Endothelial cell of umbilical vein (primary cell): Measurements from ENCODE around the gene DCTD. TPM values are rescaled to one million over a fixed set of nuclear protein-coding genes. Genes with fewer than 3 reads are reported as not detected.

Source experiments
- BruUV-seq: library from RNA; stranded (reverse); fragments of 400-500 nt; replicated peaks from 2 replicates; lab custom pipeline; 2021; lab: Mats Ljungman, UMichigan
- CTCF ChIA-PET: fragments of 300-600, 350-600 bp; sonication (Branson Sonifier 250); formaldehyde crosslinking; loops from one replicate; lab custom pipeline; 2021; ENCODE audit warnings: antibody characterized with exemption, inconsistent platforms; lab: Charles Lee
- POLR2A ChIA-PET: fragments of 300-600, 350-600 bp; sonication (Branson Sonifier 250); formaldehyde crosslinking; loops from one replicate; lab custom pipeline; 2021; ENCODE audit warnings: antibody characterized with exemption, inconsistent platforms; lab: Charles Lee
- DNase-seq: peaks from one replicate; pipeline ENCODE4 v3.0.0-alpha.2; 2011; ENCODE audit warnings: low read depth, low spot score
- FAIRE-seq: peaks from 2 replicates; lab custom pipeline; 2011; peaks lifted over from hg19 to GRCh38; lab: Jason Lieb, UNC
- H2AFZ ChIP-seq: 2 replicates; pipeline ENCODE4 v1.6.0; 2012; ENCODE audit warnings: low read depth, low read length, control low read depth, inconsistent platforms
- H3K27ac ChIP-seq: 2 replicates; pipeline ENCODE4 v1.5.1; 2011; ENCODE audit warnings: low read depth, mild to moderate bottlenecking, control low read depth, low read length, moderate library complexity; ENCODE audit not compliant: insufficient read depth
- H3K27me3 ChIP-seq, 2 experiments: 2 replicates each; pipeline versions ENCODE4 v1.6.0 to v1.6.1; 2011; ENCODE audit warnings: low read length in 2 of 2, mixed read lengths in 1 of 2; ENCODE audit not compliant: control insufficient read depth in 2 of 2, insufficient read depth in 2 of 2
- H3K36me3 ChIP-seq, 2 experiments: 2 replicates in 1 of 2; 3 replicates in 1 of 2; pipeline ENCODE4 v1.5.1; 2011; ENCODE audit warnings: low read length in 2 of 2, mild to moderate bottlenecking in 1 of 2, moderate library complexity in 1 of 2; ENCODE audit not compliant: control insufficient read depth in 2 of 2, insufficient read depth in 2 of 2; ENCODE audit errors: extremely low read depth in 1 of 2
- H3K4me1 ChIP-seq: 3 replicates; pipeline ENCODE4 v1.5.1; 2011; ENCODE audit warnings: mild to moderate bottlenecking, low read length; ENCODE audit not compliant: control insufficient read depth, insufficient read depth; ENCODE audit errors: extremely low read depth
- H3K4me2 ChIP-seq: 2 replicates; pipeline ENCODE4 v1.6.1; 2011; ENCODE audit warnings: low read length, control low read depth, mixed read lengths; ENCODE audit not compliant: insufficient read depth
- H3K4me3 ChIP-seq, 3 experiments: fragments of 200-600 bp in 1 of 3; sonication (generic), shearing (Covaris generic) in 1 of 3; replicated peaks in 1 of 3; 2 replicates each; pipeline ENCODE4 v1.5.1; 2011 to 2016; ENCODE audit warnings: control low read depth in 3 of 3, low read length in 3 of 3, mild to moderate bottlenecking in 2 of 3, inconsistent platforms in 1 of 3, low read depth in 1 of 3, moderate library complexity in 1 of 3; ENCODE audit not compliant: insufficient read depth in 1 of 3
- H3K79me2 ChIP-seq: 2 replicates; pipeline ENCODE4 v1.6.0; 2012; ENCODE audit warnings: low read length, inconsistent platforms; ENCODE audit not compliant: control insufficient read depth, insufficient read depth
- H3K9ac ChIP-seq: replicated peaks from 2 replicates; pipeline ENCODE3; 2011; ENCODE audit warnings: low read length, control low read depth; ENCODE audit not compliant: insufficient read depth; ENCODE audit errors: extremely low read depth
- H3K9me1 ChIP-seq: replicated peaks from 3 replicates; pipeline ENCODE4 v1.6.0; 2011; ENCODE audit warnings: mild to moderate bottlenecking, low read length; ENCODE audit not compliant: control insufficient read depth, insufficient read depth; ENCODE audit errors: extremely low read depth
- H3K9me3 ChIP-seq: replicated peaks from 2 replicates; pipeline ENCODE4 v1.5.1; 2012; ENCODE audit warnings: low read length, inconsistent platforms; ENCODE audit not compliant: control insufficient read depth, insufficient read depth
- H4K20me1 ChIP-seq: replicated peaks from 2 replicates; pipeline ENCODE3; 2011; ENCODE audit warnings: mild to moderate bottlenecking, low read length; ENCODE audit not compliant: control insufficient read depth, insufficient read depth; ENCODE audit errors: extremely low read depth
- CTCF ChIP-seq, 2 donors: IDR thresholded peaks; 1 replicate in 1 of 2; 2 replicates in 1 of 2; pipeline ENCODE4 v1.5.1; 2011; ENCODE audit warnings: low read length in 2 of 2, mild to moderate bottlenecking in 2 of 2, moderate library complexity in 2 of 2, control low read depth in 1 of 2, inconsistent platforms in 1 of 2, low read depth in 1 of 2; ENCODE audit not compliant: insufficient read depth in 1 of 2; ENCODE audit errors: extremely low read depth in 1 of 2
- EZH2 ChIP-seq: IDR thresholded peaks from 2 replicates; pipeline ENCODE4 v1.6.1; 2012; ENCODE audit warnings: borderline replicate concordance, low read depth, mild to moderate bottlenecking, moderate library complexity, low read length, inconsistent platforms; ENCODE audit not compliant: severe bottlenecking
- FOS ChIP-seq: IDR thresholded peaks from 2 replicates; pipeline ENCODE4 v1.6.1; 2011; ENCODE audit warnings: mild to moderate bottlenecking, low read length, moderate library complexity, borderline replicate concordance; ENCODE audit not compliant: insufficient read depth
- GATA2 ChIP-seq: IDR thresholded peaks from 2 replicates; pipeline ENCODE4 v1.7.0; 2011; ENCODE audit warnings: low read depth, mild to moderate bottlenecking, moderate library complexity, mixed read lengths, low read length; ENCODE audit not compliant: insufficient read length, insufficient read depth
- JUN ChIP-seq: IDR thresholded peaks from 2 replicates; pipeline ENCODE4 v1.6.1; 2011; ENCODE audit warnings: borderline replicate concordance, low read depth; ENCODE audit not compliant: insufficient read length, insufficient read depth
- MAX ChIP-seq: IDR thresholded peaks from 2 replicates; pipeline ENCODE4 v1.6.1; 2011; ENCODE audit not compliant: insufficient read depth, insufficient read length
- MYC ChIP-seq: IDR thresholded peaks from one replicate; pipeline ENCODE4 v1.6.1; 2011; ENCODE audit warnings: mild to moderate bottlenecking, low read depth, low read length
- POLR2A ChIP-seq: IDR thresholded peaks from 2 replicates; pipeline ENCODE4 v1.6.1; 2012; ENCODE audit warnings: low read depth, mild to moderate bottlenecking, control low read depth, low read length
- POLR2AphosphoS5 ChIP-seq: IDR thresholded peaks from 2 replicates; pipeline ENCODE4 v1.6.1; 2012; ENCODE audit warnings: low read depth, mild to moderate bottlenecking, control low read depth, low read length, moderate library complexity; ENCODE audit not compliant: insufficient read depth
- dilution Hi-C: fragments of 300-500 bp; cut with MboI; formaldehyde crosslinking; loops from one replicate; pipeline ENCODE4 v1.15.0; 2019; ENCODE audit warnings: low sequenced_read_pairs; ENCODE audit not compliant: extremely low pct_ligation_motif_present
- intact Hi-C: fragments of 100-400 bp; cut with micrococcal nuclease; formaldehyde crosslinking; loops from one replicate; pipeline ENCODE4 v1.10.0; 2022
- polyA plus RNA-seq, 4 experiments: library from polyadenylated mRNA; depleted of rRNA in 3 of 4; stranded (reverse) in 3 of 4; unstranded in 1 of 4; fragments of >200 nt; gene quantifications; 2 replicates each; pipeline versions ENCODE4 v1.2.1 to v1.2.3, GENCODE V29; 2011 to 2012; ENCODE audit warnings: missing spikeins in 1 of 4
- total RNA-seq: library from RNA; stranded (reverse); gene quantifications from 2 replicates; pipeline ENCODE4 v1.2.3, GENCODE V29; 2021

DCTD gene
- total and polyA plus RNA-seq, 2 donors (not counting 3 experiments of a cell fraction or from before 2014, with no cell fraction given) = 105 to 111 TPM

- H3K36me3 ChIP-seq = peaks cover 3 to 9% of the 10 kb centered on the region in 2 experiments
- H2AFZ ChIP-seq = no peak overlapping the region
- H3K9ac ChIP-seq = no peak overlapping the region
- intact Hi-C loops (no loop called here), dilution Hi-C loops (no loop called here)
- TF ChIP-seq POLR2A = no peak
- no peak for TF ChIP-seq POLR2AphosphoS5
- TF ChIP-seq FOS = no peak
- no peak for TF ChIP-seq MAX
- TF ChIP-seq MYC = no peak
- no peak for TF ChIP-seq JUN
- no peak for TF ChIP-seq EZH2
- no peak for TF ChIP-seq CTCF (IDR thresholded peaks at IDR 0.05; ENCODE audit: extremely low read depth in 1 of 2, insufficient read depth in 1 of 2, low read depth in 1 of 2, low read length in 2 of 2)
- TF ChIP-seq GATA2 = no peak
- H3K9me3 ChIP-seq = no peaks in the 10 kb centered on the region
- H3K4me3 ChIP-seq = no peak overlapping the region
- ChIA-PET CTCF (no interaction called here), POLR2A (no interaction called here)
- H3K9me1 ChIP-seq = no peaks in the 10 kb centered on the region
- DNase-seq (no peak), FAIRE-seq (no peak)
- H4K20me1 ChIP-seq = no peaks in the 10 kb centered on the region
- no peak overlapping the region for H3K27ac ChIP-seq
- H3K4me2 ChIP-seq = no peak overlapping the region
- no peaks in the 10 kb centered on the region for H3K4me1 ChIP-seq
- H3K27me3 ChIP-seq = no peaks in the 10 kb centered on the region
- H3K79me2 ChIP-seq = no peaks in the 10 kb centered on the region
- no TSS peak for BruUV-seq
These were observed 35.3 kb downstream of the DCTD start for GRCh38 chr4:182881914-182882313.
